IMR-90 (cell line): ENCODE results near the gene DBNL. TPM values are rescaled to one million over a fixed set of nuclear protein-coding genes. Genes with fewer than 3 reads are reported as not detected.
A peak's percentile ranks its signal among the peaks of the same experiment; 100 is the strongest.

ENCODE experiments used
- ATAC-seq: fragments of 200-7000 bp; cut with Tn5 transposase; 2 replicates; pipeline ENCODE4 v1.9.1; 2020; ENCODE audit warnings: low read depth, mild to moderate bottlenecking, moderate library complexity
- BruUV-seq: library from RNA; stranded (reverse); fragments of 400-500 nt; replicated peaks from 2 replicates; lab custom pipeline; 2021; lab: Mats Ljungman, UMichigan
- CTCF ChIA-PET: fragments of 300-600 bp; formaldehyde crosslinking; extraction: SDS; loops from one replicate; lab custom pipeline; 2021; ENCODE audit warnings: antibody characterized with exemption; lab: Yijun Ruan, JAX
- POLR2A ChIA-PET: fragments of 300-600 bp; sonication (Branson Sonifier 250); formaldehyde crosslinking; loops from one replicate; lab custom pipeline; 2022; ENCODE audit warnings: antibody characterized with exemption; ENCODE audit not compliant: unreplicated experiment; lab: Charles Lee
- DNase-seq: peaks from one replicate; pipeline ENCODE4 v3.0.0; 2013
- H2AFZ ChIP-seq: replicated peaks from 2 replicates; pipeline ENCODE3; 2013; ENCODE audit warnings: low read length, mild to moderate bottlenecking; ENCODE audit not compliant: poor library complexity
- H2AK5ac ChIP-seq: 2 replicates; pipeline ENCODE4 v1.6.1; 2013; ENCODE audit warnings: low read depth, low read length, inconsistent platforms
- H2AK9ac ChIP-seq: replicated peaks from 2 replicates; pipeline ENCODE3; 2013; ENCODE audit warnings: mild to moderate bottlenecking, low read depth, low read length, moderate library complexity; ENCODE audit not compliant: poor library complexity
- H2BK120ac ChIP-seq: 2 replicates; pipeline ENCODE4 v1.6.1; 2013; ENCODE audit warnings: low read depth, low read length, inconsistent platforms
- H2BK15ac ChIP-seq: 3 replicates; pipeline ENCODE4 v1.6.1; 2013; ENCODE audit warnings: low read depth, low read length, inconsistent platforms
- H2BK20ac ChIP-seq: 2 replicates; pipeline ENCODE4 v1.6.1; 2013; ENCODE audit warnings: low read depth, mild to moderate bottlenecking, inconsistent platforms, low read length, moderate library complexity
- H2BK5ac ChIP-seq: 2 replicates; pipeline ENCODE4 v1.6.1; 2013; ENCODE audit warnings: mild to moderate bottlenecking, low read depth, low read length, inconsistent platforms; ENCODE audit not compliant: poor library complexity, severe bottlenecking
- H3K14ac ChIP-seq: replicated peaks from 2 replicates; pipeline ENCODE4 v1.6.1; 2013; ENCODE audit warnings: low read depth, low read length, inconsistent platforms
- H3K18ac ChIP-seq: 2 replicates; pipeline ENCODE4 v1.6.1; 2013; ENCODE audit warnings: low read depth, low read length, control low read depth
- H3K23ac ChIP-seq: 2 replicates; pipeline ENCODE4 v1.6.1; 2013; ENCODE audit warnings: low read depth, low read length, inconsistent platforms
- H3K27ac ChIP-seq: 2 replicates; pipeline ENCODE4 v1.5.1; 2013; ENCODE audit warnings: mild to moderate bottlenecking, control low read depth, low read length; ENCODE audit not compliant: insufficient read depth
- H3K27me3 ChIP-seq: 2 replicates; pipeline ENCODE4 v1.6.1; 2013; ENCODE audit warnings: low read length; ENCODE audit not compliant: control insufficient read depth, insufficient read depth
- H3K36me3 ChIP-seq: 2 replicates; pipeline ENCODE4 v1.6.1; 2013; ENCODE audit warnings: low read length, mixed read lengths; ENCODE audit not compliant: control insufficient read depth, insufficient read depth
- H3K4ac ChIP-seq: 2 replicates; pipeline ENCODE4 v1.6.1; 2013; ENCODE audit warnings: low read depth, low read length, inconsistent platforms
- H3K4me1 ChIP-seq: 2 replicates; pipeline ENCODE4 v1.6.1; 2013; ENCODE audit warnings: low read length, mixed read lengths; ENCODE audit not compliant: control insufficient read depth, insufficient read depth
- H3K4me2 ChIP-seq: 2 replicates; pipeline ENCODE4 v1.6.1; 2013; ENCODE audit warnings: low read depth, mild to moderate bottlenecking, control low read depth, low read length, moderate library complexity
- H3K4me3 ChIP-seq: 2 replicates; pipeline ENCODE4 v1.5.1; 2013; ENCODE audit warnings: low read depth, mild to moderate bottlenecking, control low read depth, low read length, moderate library complexity; ENCODE audit not compliant: insufficient read depth
- H3K56ac ChIP-seq: 2 replicates; pipeline ENCODE4 v1.6.1; 2013; ENCODE audit warnings: low read length, inconsistent platforms; ENCODE audit not compliant: insufficient read depth; ENCODE audit errors: extremely low read depth
- H3K79me1 ChIP-seq, 2 experiments: 2 replicates each; pipeline ENCODE4 v1.6.1; 2013; ENCODE audit warnings: low read length in 2 of 2, inconsistent platforms in 1 of 2, low read depth in 1 of 2
- H3K9ac ChIP-seq: 2 replicates; pipeline ENCODE4 v1.6.1; 2013; ENCODE audit warnings: low read depth, low read length, control low read depth
- H3K9me1 ChIP-seq: 2 replicates; pipeline ENCODE4 v1.6.1; 2013; ENCODE audit warnings: low read length, inconsistent platforms; ENCODE audit not compliant: insufficient read depth
- H3K9me3 ChIP-seq: 2 replicates; pipeline ENCODE4 v1.6.1; 2013; ENCODE audit warnings: low read length; ENCODE audit not compliant: control insufficient read depth, insufficient read depth
- H4K20me1 ChIP-seq: 2 replicates; pipeline ENCODE4 v1.6.1; 2013; ENCODE audit warnings: low read length, inconsistent platforms; ENCODE audit not compliant: insufficient read depth
- H4K5ac ChIP-seq: 2 replicates; pipeline ENCODE4 v1.6.1; 2013; ENCODE audit warnings: mild to moderate bottlenecking, low read depth, low read length, control low read depth
- H4K8ac ChIP-seq, 2 experiments: 2 replicates each; pipeline ENCODE4 v1.6.1; 2013; ENCODE audit warnings: low read depth in 2 of 2, low read length in 2 of 2, control low read depth in 1 of 2, inconsistent platforms in 1 of 2
- H4K91ac ChIP-seq: 2 replicates; pipeline ENCODE4 v1.6.1; 2013; ENCODE audit warnings: low read depth, low read length, inconsistent platforms; ENCODE audit not compliant: insufficient read depth
- CHD1 ChIP-seq: IDR thresholded peaks from 2 replicates; pipeline ENCODE4 v1.6.1; 2012; ENCODE audit warnings: low read depth, low read length, improper control_type of control experiment
- WGBS, 2 experiments: methylation state at CpG; one replicate each; pipeline versions ENCODE4 v1.1.5 to v1.1.7; 2013; ENCODE audit warnings: missing lambda C conversion rate in 2 of 2; ENCODE audit not compliant: insufficient read length in 1 of 2; ENCODE audit errors: extremely low coverage in 2 of 2; 5-methylcytosine and 5-hydroxymethylcytosine counted together
- dilution Hi-C: fragments of 300-500 bp; cut with HindIII; formaldehyde crosslinking; loops from one replicate; pipeline ENCODE4 v1.14.3; 2018; ENCODE audit warnings: low sequenced_read_pairs; ENCODE audit not compliant: unreplicated experiment
- in situ Hi-C: fragments of 300-500 bp; cut with MboI; formaldehyde crosslinking; loops from 3 replicates; pipeline ENCODE4 v1.14.3; 2019; ENCODE audit warnings: low sequenced_read_pairs, inconsistent platforms, mixed read lengths
- intact Hi-C: fragments of 100-400 bp; cut with micrococcal nuclease; formaldehyde crosslinking; loops from 2 replicates; pipeline ENCODE4 v1.10.0; 2022
- polyA plus RNA-seq, 3 experiments: library from polyadenylated mRNA; depleted of rRNA; stranded (reverse); fragments of >200 nt; gene quantifications; 2 replicates each; pipeline ENCODE4 v1.2.3, GENCODE V29; 2012; ENCODE audit warnings: low replicate concordance in 1 of 3
- total RNA-seq: library from RNA; depleted of rRNA; stranded (reverse); fragments of >200 nt; gene quantifications from 2 replicates; pipeline ENCODE4 v1.2.3, GENCODE V29; 2012

Gene DBNL
- total and polyA plus RNA-seq, 2 of the 4 experiments (the other 2 are of a cell fraction) = 157 to 179 TPM

- BruUV-seq = no TSS peak
- Histone ChIP-seq H3K36me3 (peaks cover 16% of the 10 kb centered on the region), H2BK120ac (no peak within 1 kb of the TSS), H3K27ac (no peak within 1 kb of the TSS), H3K9me1 (no peaks in the 10 kb centered on the region), H4K8ac (no peak within 1 kb of the TSS; a peak in 2 of 4 replicates), H2AK5ac (peak within 1 kb of the TSS; percentile 56), H3K9me3 (no peaks in the 10 kb centered on the region), H3K18ac (no peak within 1 kb of the TSS), H2BK5ac (no peak within 1 kb of the TSS), H3K4me2 (no peak within 1 kb of the TSS), H3K23ac (peak within 1 kb of the TSS; percentile 90; the same call in 1 of the 2 replicates), H3K4me3 (no peak within 1 kb of the TSS), H3K4ac (peak within 1 kb of the TSS; percentile 27; the same call in 1 of the 2 replicates), H3K14ac (0 out of 2 replicates have a peak within 1 kb of the TSS, but pooled peaks have one; percentile 47), H2AK9ac (peak within 1 kb of the TSS; percentile 33), H4K20me1 (peaks cover 18% of the 10 kb centered on the region), H2BK20ac (no peak within 1 kb of the TSS), H3K27me3 (no peaks in the 10 kb centered on the region), H4K5ac (no peak within 1 kb of the TSS), H3K79me1 (no peaks in the 10 kb centered on the region), H2AFZ (peak within 1 kb of the TSS; percentile 67), H4K91ac (no peak within 1 kb of the TSS), H3K4me1 (peaks cover 9% of the 10 kb centered on the region), H3K9ac (no peak within 1 kb of the TSS), H2BK15ac (no peak within 1 kb of the TSS), H3K56ac (no peak within 1 kb of the TSS)
- in situ Hi-C loops = loop anchor here (5.0 kb wide), 1 partner anchor 132 kb away; no protein-coding TSS in a partner anchor
- intact Hi-C loops = no loop called here
- 32% methylated on average over 8 of the region's 14 CpGs; no CpG with 5 or more reads in 1 of the 2 experiments for WGBS, 2 experiments
- dilution Hi-C loops = no loop called here
- no peak for TF ChIP-seq CHD1
- ChIA-PET CTCF (no interaction called here), POLR2A (interaction anchor here (0.6 kb wide), 1 partner anchor 20 kb away, joined by 19 read pairs; no protein-coding TSS in a partner anchor)
- peak; percentile 53 for ATAC-seq
- no peak for DNase-seq
Observed at GRCh38 chr7:44065431-44066110, 21.1 kb downstream of the DBNL start, which contains the start of gene PGAM2. Gene PGAM2, minus strand, starts transcription at chr7:44065567. Its CDS starts 38 bp downstream, at chr7:44065529.
